ENCODE results near the gene TXLNG. TPM values are rescaled to one million over a fixed set of nuclear protein-coding genes. Genes with fewer than 3 reads are reported as not detected.
"Not testable (repeated sequence)": the region's sequence is repeated elsewhere in the genome, so short reads cannot be mapped to it uniquely, and the experiment has no call there.

TXLNG gene
- total RNA-seq, 4 donors from 2014 or later: 9.0 to 16.8 (median 14.3) TPM

- 85 to 96% methylated on average over 2 to 4 of the region's 4 CpGs for WGBS, 2 donors (ENCODE audit: low coverage in 1 of 2)
- Histone ChIP-seq H3K27ac (no peak overlapping the region), H3K4me3 (no peak overlapping the region), H3K9me3 (no peaks in the 10 kb centered on the region), H3K4me1 (no peaks in the 10 kb centered on the region), H3K27me3 (no peaks in the 10 kb centered on the region), H3K36me3 (peaks cover 0 to 75% of the 10 kb centered on the region in 2 donors)
- ATAC-seq: no peak
- TF ChIP-seq POLR2AphosphoS5 (IDR thresholded peaks at IDR 0.05) (no peak), POLR2A (IDR thresholded peaks at IDR 0.05) (no peak), CTCF (IDR thresholded peaks at IDR 0.05) (no peak), EP300 (IDR thresholded peaks at IDR 0.05) (no peak)
These were observed 29.5 kb upstream of the TXLNG start for GRCh38 chrX:16756724-16757123.

- not testable (repeated sequence) for ATAC-seq, H3K4me3 ChIP-seq, H3K4me1 ChIP-seq, H3K27ac ChIP-seq, H3K9me3 ChIP-seq, H3K27me3 ChIP-seq
- 90 to 91% methylated on average over 4 of the region's 4 CpGs for WGBS, 2 donors (ENCODE audit: low coverage in 1 of 2)
- H3K36me3 ChIP-seq: peaks cover 0 to 52% of the 10 kb centered on the region in 2 donors
These were observed 24.8 kb upstream of the TXLNG start for GRCh38 chrX:16761500-16761899.

- no peak for ATAC-seq
These were observed 23.7 kb upstream of the TXLNG start for GRCh38 chrX:16762579-16762978.

GRCh38 chrX:16765594-16765993, 20.7 kb upstream of the TXLNG start:
- Histone ChIP-seq H3K36me3 (peaks cover 0 to 11% of the 10 kb centered on the region in 2 donors), H3K27me3 (no peaks in the 10 kb centered on the region), H3K4me3 (no peak overlapping the region), H3K27ac (no peak overlapping the region), H3K4me1 (no peaks in the 10 kb centered on the region), H3K9me3 (no peaks in the 10 kb centered on the region)
- 69% methylated on average over 2 of the region's 2 CpGs; no CpG with 5 or more reads in 1 of the 2 donors for WGBS, 2 donors (ENCODE audit: low coverage in 1 of 2)
- TF ChIP-seq POLR2AphosphoS5 (IDR thresholded peaks at IDR 0.05) (no peak), POLR2A (IDR thresholded peaks at IDR 0.05) (no peak)
- ATAC-seq: no peak

More at GRCh38 chrX:16762579-16762978, 23.7 kb upstream of the TXLNG start:
- no peaks in the 10 kb centered on the region for H3K4me1 ChIP-seq
- 100% methylated on average over 1 of the region's 1 CpG for WGBS, 2 donors (ENCODE audit: low coverage in 1 of 2)
- TF ChIP-seq POLR2AphosphoS5 (IDR thresholded peaks at IDR 0.05): no peak
- no peak for TF ChIP-seq CTCF (IDR thresholded peaks at IDR 0.05)
- no peak for TF ChIP-seq POLR2A (IDR thresholded peaks at IDR 0.05)
- no peak for TF ChIP-seq EP300 (IDR thresholded peaks at IDR 0.05)
- no peak overlapping the region for H3K27ac ChIP-seq
- H3K4me3 ChIP-seq: no peak overlapping the region
- H3K36me3 ChIP-seq: peaks cover 0 to 41% of the 10 kb centered on the region in 2 donors
- H3K27me3 ChIP-seq: no peaks in the 10 kb centered on the region
- H3K9me3 ChIP-seq: no peaks in the 10 kb centered on the region

GRCh38 chrX:16770970-16771482, 15.2 kb upstream of the TXLNG start:
- Histone ChIP-seq H3K36me3 (no peaks in the 10 kb centered on the region), H3K4me1 (no peaks in the 10 kb centered on the region), H3K4me3 (no peak overlapping the region), H3K9me3 (no peaks in the 10 kb centered on the region), H3K27me3 (no peaks in the 10 kb centered on the region), H3K27ac (no peak overlapping the region)
- no peak for TF ChIP-seq POLR2AphosphoS5 (IDR thresholded peaks at IDR 0.05)
- TF ChIP-seq POLR2A (IDR thresholded peaks at IDR 0.05): no peak
- 100% methylated on average over 1 of the region's 2 CpGs; no CpG with 5 or more reads in 1 of the 2 donors for WGBS, 2 donors (ENCODE audit: low coverage in 1 of 2)
- no peak for ATAC-seq

- H3K27me3 ChIP-seq: no peaks in the 10 kb centered on the region
- no peaks in the 10 kb centered on the region for H3K4me1 ChIP-seq
- H3K27ac ChIP-seq: no peak overlapping the region
- H3K36me3 ChIP-seq: no peaks in the 10 kb centered on the region
- H3K9me3 ChIP-seq: no peaks in the 10 kb centered on the region
- WGBS, 2 donors (ENCODE audit: low coverage in 1 of 2): 48 to 71% methylated on average over 13 to 14 of the region's 16 CpGs
- no peak overlapping the region for H3K4me3 ChIP-seq
- no peak for ATAC-seq
- no peak for TF ChIP-seq POLR2AphosphoS5 (IDR thresholded peaks at IDR 0.05)
These were observed 14.5 kb upstream of the TXLNG start for GRCh38 chrX:16771483-16772398.

GRCh38 chrX:16772460-16772859, 13.8 kb upstream of the TXLNG start:
- no peak for TF ChIP-seq EP300 (IDR thresholded peaks at IDR 0.05)
- no peak for TF ChIP-seq POLR2A (IDR thresholded peaks at IDR 0.05)
- TF ChIP-seq CTCF (IDR thresholded peaks at IDR 0.05): no peak
- no peak for TF ChIP-seq POLR2AphosphoS5 (IDR thresholded peaks at IDR 0.05)
- 97% methylated on average over 5 of the region's 6 CpGs; no CpG with 5 or more reads in 1 of the 2 donors for WGBS, 2 donors (ENCODE audit: low coverage in 1 of 2)
- Histone ChIP-seq H3K27me3 (no peaks in the 10 kb centered on the region), H3K27ac (no peak overlapping the region), H3K4me1 (no peaks in the 10 kb centered on the region), H3K36me3 (no peaks in the 10 kb centered on the region), H3K9me3 (no peaks in the 10 kb centered on the region), H3K4me3 (no peak overlapping the region)
- ATAC-seq: no peak
